Mammary epithelial cell (primary cell): ENCODE data around the gene CELA2B.

Experiments
- CTCF ChIP-seq, 2 donors: IDR thresholded peaks in 1 of 2; conservative IDR thresholded peaks in 1 of 2; 2 replicates each; pipeline ENCODE4 v1.5.1; 2011 to 2012; ENCODE audit warnings: inconsistent platforms in 2 of 2, low read length in 2 of 2, mild to moderate bottlenecking in 2 of 2, control low read depth in 1 of 2, low read depth in 1 of 2; ENCODE audit not compliant: insufficient read depth in 1 of 2; ENCODE audit errors: extremely low read depth in 1 of 2
- EZH2 ChIP-seq: IDR thresholded peaks from 2 replicates; pipeline ENCODE4 v1.6.1; 2012; ENCODE audit warnings: low read length, inconsistent platforms, borderline replicate concordance

GRCh38 chr1:15476927-15477326 lies 1.0 kb downstream of the CELA2B start:
- TF ChIP-seq CTCF (conservative IDR thresholded peaks at IDR 0.05 in 1 of 2, IDR thresholded peaks at IDR 0.05 in 1 of 2; ENCODE audit: extremely low read depth in 1 of 2, insufficient read depth in 1 of 2, low read depth in 1 of 2, low read length in 2 of 2): no peak
- TF ChIP-seq EZH2: no peak
